HG02798 (cell line): ENCODE measurements around the gene PSMD5.

Source experiments
- ATAC-seq: cut with Tn5 transposase; IDR thresholded peaks from one replicate; pipeline ENCODE4 v1.9.1; 2021; ENCODE audit warnings: mild to moderate bottlenecking; ENCODE audit not compliant: unreplicated experiment, poor library complexity

Gene PSMD5

DNA sequence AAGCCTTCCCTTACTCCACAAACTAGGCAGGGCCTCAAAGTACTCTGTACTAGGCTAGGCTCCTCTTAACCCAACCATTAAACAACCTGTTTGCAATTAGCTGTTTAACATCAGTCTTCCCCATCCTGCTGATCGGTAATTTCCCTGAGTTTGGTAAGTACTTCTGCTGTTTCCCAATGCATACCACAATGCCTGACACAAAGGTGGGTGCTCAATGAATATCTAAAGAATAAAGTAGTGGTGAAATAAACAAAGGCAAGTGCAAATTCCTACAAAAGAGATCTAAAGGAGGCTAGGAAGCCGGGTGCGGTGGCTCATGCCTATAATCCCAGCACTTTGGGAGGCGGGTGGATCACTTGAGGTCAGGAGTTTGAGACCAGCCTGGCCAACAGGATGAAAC, 74.5 kb downstream of the PSMD5 start:
- ATAC-seq: no peak

DNA sequence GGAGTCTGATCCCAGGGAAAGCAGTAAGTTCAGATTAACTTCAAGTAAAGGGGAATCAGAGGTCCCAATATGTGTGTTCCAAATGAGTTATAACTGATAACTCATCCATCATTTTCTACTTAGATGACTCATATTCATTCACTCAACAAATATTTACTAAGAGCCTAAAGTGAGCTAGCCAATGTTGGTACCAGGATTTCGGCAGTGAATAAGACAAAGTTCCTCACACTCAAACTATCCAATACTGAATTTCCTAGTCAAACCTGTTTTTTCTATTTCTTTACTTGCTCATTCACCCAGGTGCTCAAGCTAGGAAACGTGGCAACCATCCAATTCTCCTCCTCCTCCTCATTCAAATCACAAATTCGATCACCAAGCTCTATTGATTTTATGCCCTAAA, 75.3 kb downstream of the PSMD5 start:
- ATAC-seq: no peak
